Measurements from ENCODE around the gene GRHPR.
A peak's percentile ranks its signal among the peaks of the same experiment; 100 is the strongest.
"Not testable (repeated sequence)": the region's sequence is repeated elsewhere in the genome, so short reads cannot be mapped to it uniquely, and the experiment has no call there.

GRHPR gene

GRCh38 chr9:37422289-37423104 is at the start of gene GRHPR:
Gene GRHPR (plus strand): TSS chr9:37422696. CDS start chr9:37422751, 55 bp downstream.
- DNase-seq: peak; percentile 50

DNA sequence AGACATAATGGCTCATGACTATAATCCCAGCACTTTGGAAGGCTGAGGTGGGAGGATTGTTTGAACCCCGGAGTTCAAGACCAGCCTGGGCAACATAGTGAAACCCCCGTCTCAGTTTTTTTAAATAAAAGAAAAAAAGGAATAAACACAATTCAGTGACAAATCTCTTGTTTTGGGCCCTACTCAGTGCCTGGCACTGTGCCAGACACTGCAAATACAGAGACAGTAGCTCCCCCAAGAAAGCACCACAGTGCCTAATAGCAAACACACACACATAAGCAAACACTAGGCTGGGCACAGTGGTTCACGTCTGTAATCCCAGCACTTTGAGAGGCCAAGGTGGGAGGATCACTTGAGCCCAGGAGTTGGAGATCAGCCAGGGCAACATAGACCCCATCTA is 49.7 kb upstream of the GRHPR start:
- no peak for DNase-seq

DNA sequence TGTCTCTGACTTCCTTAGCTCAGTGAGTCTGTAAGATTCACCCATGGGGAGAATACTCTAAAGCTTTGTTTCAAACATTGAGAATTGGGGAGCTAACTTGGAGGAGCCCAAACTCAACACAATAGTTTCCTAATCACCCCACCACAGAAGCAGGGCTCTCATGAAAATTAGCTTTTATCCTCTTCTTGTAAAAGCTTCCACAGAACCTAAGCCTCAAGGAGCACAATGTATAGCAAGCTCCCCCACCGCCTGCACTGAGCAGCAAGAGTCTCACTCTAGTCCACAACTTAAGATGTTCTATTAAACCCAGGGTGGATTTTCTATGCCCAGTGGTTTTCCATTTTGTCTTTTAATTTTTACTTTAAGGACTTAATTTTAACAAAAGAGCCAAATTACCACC is 48.9 kb upstream of the GRHPR start:
- no peak for DNase-seq

GRCh38 chr9:37374892-37375291 is 47.6 kb upstream of the GRHPR start:
- no peak for DNase-seq

- no peak for DNase-seq
These were observed 44.5 kb upstream of the GRHPR start for GRCh38 chr9:37377688-37378612.

DNA sequence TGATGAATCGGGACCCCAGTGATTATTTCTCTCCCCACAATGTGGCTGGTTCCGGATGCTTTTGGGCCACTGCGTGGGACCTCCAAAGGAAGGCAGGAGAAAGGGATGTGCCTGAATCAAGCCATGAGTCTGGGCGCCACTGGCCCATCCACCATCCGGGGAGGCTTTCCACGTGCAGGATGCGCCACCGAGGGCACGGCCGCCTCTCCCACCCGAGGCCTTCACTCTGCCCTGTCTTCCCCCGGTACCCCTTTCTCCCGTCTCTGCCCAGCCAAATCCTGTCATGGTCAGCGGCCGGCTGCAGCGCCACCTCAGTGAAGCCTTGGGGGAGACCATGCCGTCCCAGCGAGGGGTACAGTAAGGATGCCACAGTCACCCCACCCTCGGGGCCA is 43.9 kb upstream of the GRHPR start:
- DNase-seq: no peak

- DNase-seq: no peak
These were observed 42.7 kb upstream of the GRHPR start for GRCh38 chr9:37379835-37380234.

GRCh38 chr9:37380570-37380969 is 41.9 kb upstream of the GRHPR start:
- DNase-seq: no peak

DNA sequence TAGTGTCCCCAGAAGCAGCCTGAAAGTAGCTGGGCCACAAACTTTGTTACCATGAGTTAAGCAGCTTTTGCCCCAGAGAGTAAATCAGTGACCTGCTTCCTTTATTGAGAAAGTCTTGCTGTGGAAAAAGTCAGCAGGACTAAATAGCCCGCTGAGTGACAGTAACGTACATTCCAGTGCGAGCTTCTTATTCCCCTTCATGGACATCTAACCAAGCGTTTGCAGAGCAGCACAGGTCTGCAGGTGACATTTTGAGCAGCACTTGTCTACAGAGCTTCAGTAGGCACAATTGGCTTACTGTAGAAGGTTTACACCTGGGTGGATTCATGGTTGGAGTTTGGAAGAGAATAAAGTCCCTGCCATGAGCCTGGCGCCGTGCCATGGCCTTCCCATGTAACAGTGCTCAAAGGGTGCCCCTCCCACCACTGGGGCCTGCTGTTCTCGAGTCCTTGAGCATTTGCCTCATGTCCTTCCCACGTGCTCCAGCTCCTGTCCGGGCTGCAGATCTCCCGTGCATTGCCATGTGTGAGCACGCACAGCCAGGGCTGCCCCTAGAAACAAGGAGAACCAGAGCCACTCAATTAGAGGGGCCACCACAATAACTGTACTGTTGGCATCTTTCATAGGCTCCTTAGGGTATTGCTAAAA is 41.3 kb upstream of the GRHPR start:
- no peak for DNase-seq

DNA sequence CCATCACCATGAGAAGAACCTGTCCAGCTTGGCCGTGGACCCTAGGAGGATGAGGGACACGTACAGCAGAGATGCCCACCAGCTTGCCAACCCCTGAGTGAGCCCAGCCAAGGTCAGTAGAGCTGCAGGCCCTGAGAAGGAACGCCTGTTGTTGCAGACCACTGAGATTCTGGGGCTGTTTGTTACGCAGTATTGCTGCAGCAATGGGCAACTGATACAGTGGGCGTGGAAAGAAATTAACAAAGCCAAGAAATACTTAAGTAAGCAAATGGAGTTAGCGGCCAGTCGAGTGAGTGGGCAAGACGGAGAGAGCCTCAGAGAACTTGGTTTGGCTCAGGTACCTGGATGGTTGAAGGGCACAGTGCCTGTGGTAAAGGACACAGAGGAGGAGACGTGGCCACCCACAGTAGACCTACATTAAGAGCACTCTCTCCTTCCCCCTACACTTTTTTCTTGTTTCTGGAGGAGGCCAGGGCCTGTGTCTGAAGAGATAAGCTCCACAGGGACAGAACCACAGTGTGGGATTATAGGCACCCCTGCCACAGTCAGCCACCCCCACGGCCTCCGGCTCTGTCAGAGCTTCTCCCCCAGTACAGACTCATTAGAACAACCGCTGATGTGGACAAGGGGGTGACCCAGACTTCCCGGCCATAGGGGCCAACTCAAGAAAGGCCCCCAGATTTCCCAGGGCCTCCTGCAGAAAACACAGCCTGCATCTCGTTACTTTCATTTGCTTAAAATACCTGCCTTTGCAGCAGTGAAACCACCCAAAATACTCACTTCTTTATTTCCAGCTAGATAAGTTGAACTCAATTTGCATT is 40.1 kb upstream of the GRHPR start:
- DNase-seq: no peak

GRCh38 chr9:37382982-37383357 is 39.5 kb upstream of the GRHPR start:
- DNase-seq: no peak

DNA sequence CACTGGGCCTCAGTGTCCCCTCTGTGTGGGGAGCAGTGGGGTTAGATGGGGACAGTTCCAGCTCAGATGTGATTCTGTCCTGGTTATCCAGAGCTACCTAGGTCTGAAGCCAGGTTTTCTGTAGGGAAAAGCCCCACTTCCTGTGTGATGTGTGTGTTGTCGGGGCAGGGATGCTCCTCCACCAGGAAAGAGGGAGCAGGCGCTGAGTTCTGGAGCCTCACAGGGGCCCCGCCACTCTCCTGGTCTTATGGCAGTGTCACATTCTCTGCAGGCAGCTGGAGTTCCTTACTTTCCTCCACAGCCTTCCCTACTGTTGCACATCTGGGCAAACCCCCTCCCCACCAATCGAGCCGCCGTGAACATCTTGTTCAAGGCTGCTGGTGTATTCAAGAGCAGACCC is 39.1 kb upstream of the GRHPR start:
- DNase-seq: no peak

DNA sequence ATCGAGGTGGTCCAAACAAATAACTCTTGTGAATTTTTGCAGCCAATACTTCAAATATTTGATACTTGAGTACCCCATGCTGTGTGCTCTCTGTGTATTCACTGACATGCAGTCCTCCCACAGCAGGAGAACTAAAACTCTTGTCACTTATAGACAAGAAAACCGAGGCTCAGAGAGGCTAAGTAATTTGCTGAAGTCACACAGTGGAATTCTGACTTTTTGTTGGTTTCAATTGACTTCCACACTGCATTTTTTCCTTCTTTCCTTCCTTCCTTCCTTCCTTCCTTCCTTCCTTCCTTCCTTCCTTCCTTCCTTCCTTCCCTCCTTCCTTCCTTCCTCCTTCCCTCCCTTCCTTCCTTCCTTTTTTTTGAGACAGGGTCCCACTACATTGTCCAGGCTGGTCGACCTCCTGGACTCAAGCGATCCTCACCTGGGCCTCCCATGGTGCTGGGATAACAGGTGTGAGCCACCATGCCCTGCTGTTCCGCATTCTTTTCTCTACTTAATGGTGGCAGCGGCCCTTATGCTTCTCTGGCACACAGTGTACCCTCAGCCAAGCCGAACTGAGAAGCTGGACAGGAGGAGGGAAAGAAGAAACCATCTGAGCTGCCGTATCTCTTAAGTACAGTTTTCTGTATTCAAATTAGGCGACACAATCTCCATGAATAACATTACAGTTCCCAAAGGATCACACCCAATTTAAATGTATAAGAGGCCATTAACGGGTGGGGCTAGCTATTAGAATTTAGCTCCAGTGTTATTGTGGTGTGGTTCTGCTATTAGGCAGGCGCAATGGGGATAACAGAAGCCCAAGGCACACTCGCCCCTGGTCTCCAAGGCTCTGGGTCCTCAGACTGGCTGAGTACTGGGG is 38.4 kb upstream of the GRHPR start:
- no peak for DNase-seq

DNA sequence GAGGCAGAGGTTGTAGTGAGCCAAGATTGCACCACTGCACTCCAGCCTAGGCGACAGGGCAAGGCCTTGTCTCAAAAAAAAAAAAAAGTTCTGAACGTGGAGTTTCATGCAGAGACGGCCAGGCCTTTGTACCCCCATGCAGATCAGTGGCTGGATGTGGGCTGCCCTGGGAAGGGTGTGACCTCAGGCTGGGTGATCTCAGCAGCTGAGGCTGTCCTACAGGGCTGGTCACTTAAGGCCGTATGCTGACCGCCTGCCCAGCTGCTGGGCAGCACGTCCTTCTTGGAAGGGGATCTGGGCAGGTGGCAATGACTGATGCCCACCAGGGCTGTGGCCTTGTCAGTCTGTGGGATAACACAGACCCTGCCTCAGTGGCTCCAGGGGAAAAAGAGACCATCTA is 37.2 kb upstream of the GRHPR start:
- no peak for DNase-seq

DNA sequence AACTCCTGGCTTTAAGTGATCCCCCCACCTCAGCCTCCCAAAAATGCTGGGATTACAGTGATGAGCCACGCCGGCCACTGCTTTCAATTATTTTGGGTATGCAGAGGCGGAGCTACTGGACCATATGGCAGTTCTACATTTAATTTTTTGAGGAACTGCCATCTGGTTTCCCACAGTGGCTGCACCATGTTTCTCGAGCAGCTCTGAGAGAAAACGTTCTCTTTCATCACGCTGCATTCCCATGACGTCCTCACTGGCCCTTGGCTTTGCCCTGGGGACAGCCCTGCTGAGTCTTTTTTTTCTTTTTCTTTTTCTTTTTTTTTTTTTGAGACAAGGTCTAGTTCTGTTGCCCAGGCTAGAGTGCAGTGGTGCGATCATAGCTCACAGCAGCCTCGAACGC is 35.5 kb upstream of the GRHPR start:
- DNase-seq: no peak

DNA sequence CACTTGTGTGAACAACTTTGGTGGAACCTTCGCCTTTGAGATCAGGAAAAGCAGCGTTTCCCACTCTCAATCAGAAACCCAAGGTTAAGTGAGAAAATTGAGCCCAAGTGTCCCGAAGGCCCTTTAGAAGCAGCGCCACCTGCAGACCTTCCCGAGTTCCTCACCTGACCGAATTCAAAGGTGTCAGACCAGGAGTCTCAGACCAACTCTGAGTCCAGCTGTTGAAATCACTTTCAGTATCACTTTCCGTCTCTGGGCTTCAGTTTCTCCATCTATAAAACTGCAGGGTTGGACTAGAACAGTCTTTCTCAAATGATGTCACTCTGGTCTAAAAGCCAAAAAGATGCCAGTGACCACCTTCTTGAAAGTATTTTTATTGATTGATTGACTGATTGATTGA is 31.7 kb upstream of the GRHPR start:
- DNase-seq: no peak

DNA sequence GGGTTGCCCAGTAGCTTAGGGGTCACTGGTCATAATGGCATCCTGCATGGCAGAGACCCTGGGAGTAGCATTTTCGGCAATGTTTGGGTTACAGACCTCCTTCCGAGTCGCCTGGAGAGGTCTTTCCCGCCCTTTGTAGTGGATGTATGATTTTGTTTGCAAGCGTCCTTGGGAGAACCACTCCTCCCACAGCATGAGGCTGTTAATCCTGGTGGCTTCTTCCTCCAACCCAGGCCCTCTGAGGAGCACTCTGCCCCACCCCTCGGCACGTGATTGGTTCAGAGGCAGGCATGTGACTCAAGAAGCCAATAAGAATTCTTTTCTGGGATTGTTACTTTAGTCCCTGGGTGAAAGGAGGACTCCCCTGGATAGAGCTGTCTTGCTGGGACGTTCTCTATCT is 30.2 kb upstream of the GRHPR start:
- DNase-seq: no peak

DNA sequence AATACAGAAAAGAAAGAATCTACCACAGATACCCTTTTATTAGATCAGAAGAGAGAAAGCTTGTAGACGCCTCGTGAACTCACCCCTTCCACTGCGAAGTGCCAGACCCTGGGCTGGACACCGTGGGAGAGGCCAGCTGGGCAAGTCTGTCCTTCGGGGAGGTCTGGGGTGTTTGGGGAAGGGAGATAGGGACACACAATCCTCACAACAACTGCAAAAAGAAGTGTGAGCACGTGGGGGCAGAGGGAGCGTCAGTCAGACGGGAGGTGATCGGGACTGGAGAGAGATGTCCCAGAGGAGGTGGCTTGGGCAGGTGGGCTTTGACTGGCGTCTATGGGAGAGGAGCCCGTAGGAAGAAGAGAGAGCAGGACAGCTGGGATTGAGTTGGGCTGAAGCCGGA is 27.3 kb upstream of the GRHPR start:
- no peak for DNase-seq

GRCh38 chr9:37395663-37396062 is 26.8 kb upstream of the GRHPR start:
- DNase-seq: no peak

DNA sequence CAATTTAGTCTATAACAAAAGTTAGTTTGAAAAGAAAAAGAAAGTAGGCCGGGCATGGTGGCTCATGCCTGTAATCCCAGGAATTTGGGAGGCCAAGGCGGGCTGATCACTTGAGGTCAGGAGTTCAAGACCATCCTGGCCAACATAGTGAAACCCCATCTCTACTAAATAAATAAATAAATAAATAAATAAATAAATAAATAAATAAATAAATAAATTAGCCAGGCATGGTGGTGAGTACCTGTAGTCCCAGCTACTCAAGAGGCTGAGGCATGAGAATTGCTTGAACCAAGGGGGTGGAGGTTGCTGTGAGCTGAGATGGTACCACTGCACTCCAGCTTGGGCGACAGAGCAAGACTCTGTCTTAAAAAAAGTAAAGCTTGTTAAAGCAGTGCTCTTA is 24.5 kb upstream of the GRHPR start:
- DNase-seq: not testable (repeated sequence)

DNA sequence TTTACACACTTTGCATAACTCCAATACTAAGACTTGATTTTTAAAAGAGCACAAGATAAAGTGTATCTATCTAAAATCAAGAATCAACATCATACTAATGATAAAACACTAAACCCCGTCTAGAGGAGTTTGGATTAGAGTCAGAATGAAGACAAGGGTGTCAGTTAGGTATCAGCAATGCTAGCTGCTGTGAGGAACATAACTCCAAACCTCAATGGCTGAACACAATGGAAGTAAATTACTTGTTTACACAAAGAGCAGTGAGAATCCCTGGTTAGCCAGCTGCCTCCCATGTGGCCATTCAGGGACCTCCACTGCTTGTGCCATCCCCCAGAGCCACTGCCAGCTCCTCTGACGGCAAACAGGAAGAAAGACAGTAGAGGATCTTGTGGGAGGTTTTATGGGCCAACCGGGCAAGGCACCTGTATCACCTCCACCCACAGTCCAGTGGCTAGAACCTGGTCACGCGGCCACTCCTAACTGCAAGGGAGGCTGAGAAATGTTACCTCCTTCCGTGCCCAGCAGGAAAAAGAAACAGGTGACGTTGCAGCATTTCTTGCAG is 24.0 kb upstream of the GRHPR start:
- no peak for DNase-seq
